ENCODE data around the gene RABGAP1.

- no peak for TF ChIP-seq CTCF (conservative IDR thresholded peaks at IDR 0.05; ENCODE audit: low read depth, low read length)
- TF ChIP-seq EZH2 (IDR thresholded peaks at IDR 0.05; ENCODE audit: borderline replicate concordance, low read depth, low read length, poor library complexity, severe bottlenecking), result no peak
These were observed 10.1 kb upstream of the RABGAP1 start for GRCh38 chr9:122930541-122931225.

Data from A673 (cell line).